Keratinocyte (primary cell): ENCODE data around the gene FAT4. TPM values are rescaled to one million over a fixed set of nuclear protein-coding genes. Genes with fewer than 3 reads are reported as not detected.

ENCODE experiments used
- DNase-seq: peaks from one replicate; pipeline ENCODE4 v3.0.0-alpha.2; 2011; ENCODE audit warnings: low read depth, missing footprints, low spot score
- FAIRE-seq: peaks from 2 replicates; lab custom pipeline; 2011; peaks lifted over from hg19 to GRCh38; lab: Jason Lieb, UNC
- H2AFZ ChIP-seq: 2 replicates; pipeline ENCODE4 v1.6.0; 2012; ENCODE audit warnings: low read length, control low read depth, inconsistent platforms; ENCODE audit not compliant: control insufficient read depth
- H3K27ac ChIP-seq: 2 replicates; pipeline ENCODE4 v1.5.1; 2011; ENCODE audit warnings: low read length; ENCODE audit not compliant: control insufficient read depth, insufficient read depth
- H3K27me3 ChIP-seq: 3 replicates; pipeline ENCODE4 v1.6.0; 2011; ENCODE audit warnings: low read length; ENCODE audit not compliant: control insufficient read depth, insufficient read depth; ENCODE audit errors: extremely low read depth
- H3K36me3 ChIP-seq, 2 experiments: 2 replicates in 1 of 2; 3 replicates in 1 of 2; pipeline ENCODE4 v1.5.1; 2011; ENCODE audit warnings: low read length in 2 of 2, mild to moderate bottlenecking in 1 of 2; ENCODE audit not compliant: control insufficient read depth in 2 of 2, insufficient read depth in 2 of 2; ENCODE audit errors: extremely low read depth in 1 of 2
- H3K4me1 ChIP-seq: 3 replicates; pipeline ENCODE4 v1.5.1; 2011; ENCODE audit warnings: low read length; ENCODE audit not compliant: control insufficient read depth, insufficient read depth; ENCODE audit errors: extremely low read depth
- H3K4me2 ChIP-seq: 3 replicates; pipeline ENCODE4 v1.6.0; 2011; ENCODE audit warnings: low read depth, low read length; ENCODE audit not compliant: control insufficient read depth, insufficient read depth; ENCODE audit errors: extremely low read depth
- H3K4me3 ChIP-seq, 3 experiments: fragments of 200-600 bp in 1 of 3; sonication (generic) in 1 of 3; 2 replicates in 2 of 3; 3 replicates in 1 of 3; pipeline ENCODE4 v1.5.1; 2011 to 2016; ENCODE audit warnings: low read length in 3 of 3, mild to moderate bottlenecking in 3 of 3, control low read depth in 2 of 3, inconsistent platforms in 1 of 3, low read depth in 1 of 3, mixed read lengths in 1 of 3, mixed run types in 1 of 3, moderate library complexity in 1 of 3; ENCODE audit not compliant: control insufficient read depth in 2 of 3, insufficient read depth in 2 of 3; ENCODE audit errors: extremely low read depth in 1 of 3
- H3K79me2 ChIP-seq: 2 replicates; pipeline ENCODE4 v1.6.0; 2012; ENCODE audit warnings: low read length; ENCODE audit not compliant: control insufficient read depth, insufficient read depth
- H3K9ac ChIP-seq: 3 replicates; pipeline ENCODE4 v1.6.0; 2011; ENCODE audit warnings: low read length; ENCODE audit not compliant: control insufficient read depth, insufficient read depth; ENCODE audit errors: extremely low read depth
- H3K9me1 ChIP-seq: 3 replicates; pipeline ENCODE4 v1.6.0; 2011; ENCODE audit warnings: low read length; ENCODE audit not compliant: control insufficient read depth, insufficient read depth; ENCODE audit errors: extremely low read depth
- H3K9me3 ChIP-seq: 2 replicates; pipeline ENCODE4 v1.5.1; 2012; ENCODE audit warnings: low read depth, low read length; ENCODE audit not compliant: control insufficient read depth
- H4K20me1 ChIP-seq: 3 replicates; pipeline ENCODE4 v1.6.0; 2011; ENCODE audit warnings: low read length; ENCODE audit not compliant: control insufficient read depth, insufficient read depth; ENCODE audit errors: extremely low read depth
- CTCF ChIP-seq, 3 experiments: IDR thresholded peaks in 1 of 3; conservative IDR thresholded peaks in 1 of 3; optimal IDR thresholded peaks in 1 of 3; 2 replicates in 2 of 3; 3 replicates in 1 of 3; pipeline versions ENCODE3 to v1.5.1; 2011; ENCODE audit warnings: low read length in 3 of 3, mild to moderate bottlenecking in 3 of 3, moderate library complexity in 2 of 3, control low read depth in 1 of 3, inconsistent platforms in 1 of 3; ENCODE audit not compliant: insufficient read depth in 2 of 3; ENCODE audit errors: extremely low read depth in 1 of 3
- EZH2 ChIP-seq: IDR thresholded peaks from one replicate; pipeline ENCODE4 v1.6.1; 2012; ENCODE audit warnings: inconsistent platforms, mild to moderate bottlenecking, low read length, moderate library complexity
- dilution Hi-C: fragments of 300-500 bp; cut with MboI; formaldehyde crosslinking; loops from one replicate; pipeline ENCODE4 v1.7.0; 2020; ENCODE audit warnings: low sequenced_read_pairs; ENCODE audit not compliant: extremely low pct_ligation_motif_present
- polyA plus RNA-seq, 5 experiments: library from polyadenylated mRNA; depleted of rRNA in 3 of 5; stranded (reverse) in 3 of 5; stranded (forward) in 1 of 5; unstranded in 1 of 5; fragments of >200 nt; gene quantifications; 1 replicate in 1 of 5; 2 replicates in 3 of 5; 3 replicates in 1 of 5; pipeline versions ENCODE4 v1.2.1 to v1.2.3, GENCODE V29; 2011 to 2012; ENCODE audit warnings: missing spikeins in 2 of 5, low read depth in 1 of 5, low replicate concordance in 1 of 5

The FAT4 gene
- polyA plus RNA-seq, 1 donor (not counting 4 experiments of a cell fraction or from before 2014, with no cell fraction given): 1.6 TPM

- Histone ChIP-seq H3K36me3 (no peaks in the 10 kb centered on the region), H2AFZ (peak overlapping the region; percentile 83), H3K9ac (peak overlapping the region; percentile 43), H3K27ac (peak overlapping the region; percentile 68), H3K4me1 (peaks cover 14% of the 10 kb centered on the region), H3K9me3 (no peaks in the 10 kb centered on the region), H4K20me1 (no peaks in the 10 kb centered on the region), H3K79me2 (no peaks in the 10 kb centered on the region), H3K4me2 (peak overlapping the region; percentile 78), H3K4me3 (peak overlapping the region; percentile 10 to 55 (median 50)), H3K27me3 (no peaks in the 10 kb centered on the region), H3K9me1 (no peaks in the 10 kb centered on the region)
- TF ChIP-seq CTCF (optimal IDR thresholded peaks at IDR 0.05 in 1 of 3, IDR thresholded peaks at IDR 0.05 in 1 of 3, conservative IDR thresholded peaks at IDR 0.05 in 1 of 3; ENCODE audit: extremely low read depth in 1 of 3, insufficient read depth in 2 of 3, low read length in 3 of 3): no peak
- DNase-seq (peak; percentile 48), FAIRE-seq (peak; percentile 99)
- dilution Hi-C loops: no loop called here
Measured at GRCh38 chr4:125266901-125267604, 47.7 kb upstream of the FAT4 start.

- peaks cover 14% of the 10 kb centered on the region for H3K4me1 ChIP-seq
- H3K4me2 ChIP-seq: peak overlapping the region; percentile 78
- no peaks in the 10 kb centered on the region for H3K9me1 ChIP-seq
- TF ChIP-seq EZH2 (no peak), CTCF (optimal IDR thresholded peaks at IDR 0.05 in 1 of 3, IDR thresholded peaks at IDR 0.05 in 1 of 3, conservative IDR thresholded peaks at IDR 0.05 in 1 of 3; ENCODE audit: extremely low read depth in 1 of 3, insufficient read depth in 2 of 3, low read length in 3 of 3) (no peak)
- peak overlapping the region; percentile 68 for H3K27ac ChIP-seq
- no peaks in the 10 kb centered on the region for H3K9me3 ChIP-seq
- H4K20me1 ChIP-seq: no peaks in the 10 kb centered on the region
- H3K79me2 ChIP-seq: no peaks in the 10 kb centered on the region
- H3K27me3 ChIP-seq: no peaks in the 10 kb centered on the region
- no peak overlapping the region for H3K9ac ChIP-seq
- H3K36me3 ChIP-seq: no peaks in the 10 kb centered on the region
- no peak overlapping the region for H2AFZ ChIP-seq
- no peak for FAIRE-seq
- no peak overlapping the region for H3K4me3 ChIP-seq
- dilution Hi-C loops: no loop called here
- no peak for DNase-seq
Measured at GRCh38 chr4:125267630-125268029, 47.1 kb upstream of the FAT4 start.
